Dedifferentiated amniotic fluid mesenchymal stem cell (primary cell): ENCODE data around the gene KCNK16.

Experiments used
- DNase-seq: peaks from one replicate; pipeline ENCODE4 v3.0.0-alpha.2; 2016; ENCODE audit errors: extremely low spot score

Gene KCNK16

DNA sequence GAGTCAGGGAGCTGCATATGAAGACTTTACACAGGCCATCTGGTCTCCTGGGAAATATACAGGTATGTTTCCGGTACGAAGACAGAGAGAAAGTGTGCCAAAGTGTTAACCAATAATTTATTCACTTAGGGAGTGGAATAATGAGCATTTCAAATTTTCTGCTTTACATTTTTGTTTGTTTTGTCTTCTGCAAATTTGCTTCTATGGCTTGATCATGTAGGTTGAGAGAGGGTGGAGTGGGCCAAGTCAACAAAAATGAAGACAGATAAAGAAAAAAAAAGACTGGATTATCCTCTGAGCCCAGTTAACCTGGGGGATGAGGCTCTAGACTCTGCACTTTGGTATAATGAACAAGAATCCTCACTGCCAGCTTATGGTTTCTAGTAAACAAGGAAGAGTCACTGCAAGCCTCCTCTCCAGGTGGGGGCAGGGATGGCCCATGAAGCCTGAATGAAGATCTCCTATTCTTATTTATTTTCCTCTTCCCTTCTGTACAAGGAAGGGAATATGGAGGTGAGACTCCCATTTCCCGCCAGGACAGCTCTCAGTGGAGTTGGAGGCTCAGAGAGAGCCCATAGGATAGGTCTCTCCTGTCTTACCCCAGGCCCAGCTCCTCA lies 46.0 kb downstream of the KCNK16 start:
- DNase-seq, result no peak

- DNase-seq, result no peak
Measured at GRCh38 chr6:39274903-39275302, 47.6 kb downstream of the KCNK16 start.

GRCh38 chr6:39274471-39274870 lies 48.0 kb downstream of the KCNK16 start:
- DNase-seq, result no peak

GRCh38 chr6:39273406-39273821 lies 49.1 kb downstream of the KCNK16 start:
- no peak for DNase-seq

GRCh38 chr6:39269961-39270360 lies 52.5 kb downstream of the KCNK16 start:
- no peak for DNase-seq

DNA sequence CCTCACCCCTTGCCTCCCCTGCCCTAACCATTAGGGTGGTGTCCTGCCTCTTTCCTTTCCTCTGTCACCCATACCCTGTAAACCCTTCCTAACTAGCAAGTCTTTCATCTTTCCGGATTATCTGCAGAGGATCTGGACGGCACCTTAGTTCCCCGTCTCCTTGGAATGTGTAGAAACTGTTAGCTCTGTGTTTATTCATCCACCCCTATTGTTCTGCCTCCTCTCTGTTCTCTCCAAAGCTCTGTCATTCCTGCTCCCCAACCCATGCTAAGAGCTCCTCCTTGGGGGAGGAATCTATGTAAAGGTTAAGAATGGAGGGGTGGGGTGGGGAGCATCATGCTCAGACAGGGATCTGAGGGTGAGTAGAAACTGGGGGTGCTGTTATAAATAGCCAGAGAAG lies 53.8 kb downstream of the KCNK16 start:
- DNase-seq, result no peak

DNA sequence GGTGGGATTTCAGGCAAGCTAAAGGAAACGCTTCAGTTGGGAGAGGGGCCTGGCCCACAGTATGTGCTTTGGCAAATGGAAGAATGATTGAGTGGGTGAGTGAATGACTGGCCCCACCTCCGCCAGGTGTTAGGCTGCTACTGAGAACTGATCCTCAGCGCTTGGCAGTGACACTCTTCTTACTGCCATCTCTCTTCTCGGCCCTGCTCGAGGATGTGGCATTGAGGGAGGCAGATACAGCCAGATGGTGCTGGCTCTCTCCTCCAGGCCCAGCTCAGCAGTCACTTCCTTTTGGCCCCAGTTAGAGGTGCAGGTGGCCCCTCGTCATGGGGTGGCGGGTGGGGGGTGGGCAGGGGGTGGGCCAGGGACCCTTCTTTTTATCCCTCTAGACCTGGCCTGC lies 54.3 kb downstream of the KCNK16 start:
- DNase-seq, result no peak

GRCh38 chr6:39266782-39267355 lies 55.6 kb downstream of the KCNK16 start:
- DNase-seq, result no peak

DNA sequence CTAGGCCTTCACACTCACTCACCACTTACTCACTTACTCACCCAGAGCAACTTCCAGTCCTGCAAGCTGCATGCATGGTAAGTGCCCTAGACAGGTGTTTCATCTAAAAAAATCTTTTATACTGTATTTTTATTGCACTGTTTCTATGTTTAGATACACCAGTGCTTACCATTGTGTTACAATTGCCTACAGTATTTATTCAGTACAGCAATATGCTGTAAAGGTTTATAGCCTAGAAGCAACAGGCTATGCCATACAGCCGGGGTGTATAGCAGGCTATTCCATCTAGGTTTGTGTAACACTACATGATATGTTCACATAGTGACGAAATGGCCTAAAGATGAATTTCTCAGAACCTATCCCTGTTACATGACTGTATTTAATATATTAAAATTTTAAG lies 56.1 kb downstream of the KCNK16 start:
- DNase-seq, result no peak
